Fibroblast of lung (primary cell): Measurements from ENCODE around the gene IGF1. TPM values are rescaled to one million over a fixed set of nuclear protein-coding genes. Genes with fewer than 3 reads are reported as not detected.

Experiments used
- DNase-seq, 2 donors: peaks; one replicate each; pipeline versions ENCODE4 v3.0.0 to v3.0.0-alpha.2; 2010; ENCODE audit warnings: low read depth in 2 of 2
- H2AFZ ChIP-seq: 2 replicates; pipeline ENCODE4 v1.5.1; 2012; ENCODE audit warnings: low read length, control low read depth, inconsistent platforms
- H3K27ac ChIP-seq: 2 replicates; pipeline ENCODE4 v1.5.1; 2011; ENCODE audit warnings: low read length, control low read depth; ENCODE audit not compliant: insufficient read depth
- H3K27me3 ChIP-seq: 2 replicates; pipeline ENCODE4 v1.5.1; 2011; ENCODE audit warnings: mild to moderate bottlenecking, low read length; ENCODE audit not compliant: control insufficient read depth, insufficient read depth
- H3K36me3 ChIP-seq: 2 replicates; pipeline ENCODE4 v1.5.1; 2011; ENCODE audit warnings: low read length; ENCODE audit not compliant: control insufficient read depth, insufficient read depth
- H3K4me1 ChIP-seq: 2 replicates; pipeline ENCODE4 v1.5.1; 2011; ENCODE audit warnings: low read length; ENCODE audit not compliant: control insufficient read depth, insufficient read depth; ENCODE audit errors: extremely low read depth
- H3K4me2 ChIP-seq: 2 replicates; pipeline ENCODE4 v1.5.1; 2011; ENCODE audit warnings: low read length, control low read depth; ENCODE audit not compliant: insufficient read depth; ENCODE audit errors: extremely low read depth
- H3K4me3 ChIP-seq, 4 experiments: fragments of 200-600 bp in 1 of 4; sonication (generic) in 1 of 4; replicated peaks in 1 of 4; 2 replicates each; pipeline ENCODE4 v1.5.1; 2011 to 2016; ENCODE audit warnings: low read length in 4 of 4, low read depth in 3 of 4, mild to moderate bottlenecking in 3 of 4, control low read depth in 2 of 4, inconsistent platforms in 1 of 4, mixed read lengths in 1 of 4; ENCODE audit not compliant: insufficient read depth in 1 of 4; ENCODE audit errors: control extremely low read depth in 1 of 4
- H3K79me2 ChIP-seq: 2 replicates; pipeline ENCODE4 v1.5.1; 2012; ENCODE audit warnings: mild to moderate bottlenecking, low read length, inconsistent platforms; ENCODE audit not compliant: control insufficient read depth, insufficient read depth
- H3K9ac ChIP-seq: 2 replicates; pipeline ENCODE4 v1.5.1; 2011; ENCODE audit warnings: mild to moderate bottlenecking, low read length, control low read depth; ENCODE audit not compliant: insufficient read depth
- H3K9me3 ChIP-seq: 2 replicates; pipeline ENCODE4 v1.5.1; 2012; ENCODE audit warnings: low read depth, low read length; ENCODE audit not compliant: control insufficient read depth, insufficient read depth
- H4K20me1 ChIP-seq: 2 replicates; pipeline ENCODE4 v1.5.1; 2011; ENCODE audit warnings: low read length; ENCODE audit not compliant: control insufficient read depth, insufficient read depth; ENCODE audit errors: extremely low read depth
- CTCF ChIP-seq, 2 donors: IDR thresholded peaks in 1 of 2; conservative IDR thresholded peaks in 1 of 2; 1 replicate in 1 of 2; 2 replicates in 1 of 2; pipeline ENCODE4 v1.5.1; 2011 to 2012; ENCODE audit warnings: low read length in 2 of 2, control low read depth in 1 of 2, inconsistent platforms in 1 of 2, low read depth in 1 of 2, mild to moderate bottlenecking in 1 of 2
- EZH2 ChIP-seq: IDR thresholded peaks from 2 replicates; pipeline ENCODE4 v1.5.1; 2012; ENCODE audit warnings: low read length, control low read depth, mild to moderate bottlenecking; ENCODE audit errors: missing control alignments
- polyA plus RNA-seq, 2 donors: library from polyadenylated mRNA; depleted of rRNA in 1 of 2; stranded (reverse) in 1 of 2; unstranded in 1 of 2; fragments of >200 nt; gene quantifications; 2 replicates each; pipeline ENCODE4 v1.2.1, GENCODE V29; 2011 to 2012; ENCODE audit warnings: missing spikeins in 1 of 2
- total RNA-seq: library from RNA; depleted of rRNA; stranded (reverse); fragments of >200 nt; gene quantifications from 2 replicates; pipeline ENCODE4 v1.2.1, GENCODE V29; 2014

The IGF1 gene
- total and polyA plus RNA-seq, 2 donors (not counting 1 experiment from before 2014, with no cell fraction given): 0.05 to 0.83 TPM

- no peak overlapping the region for H3K4me3 ChIP-seq
- no peak overlapping the region for H3K4me2 ChIP-seq
- H4K20me1 ChIP-seq: no peaks in the 10 kb centered on the region
- H3K36me3 ChIP-seq: no peaks in the 10 kb centered on the region
- H3K9me3 ChIP-seq: no peaks in the 10 kb centered on the region
- no peak for DNase-seq
- no peak overlapping the region for H3K27ac ChIP-seq
- no peak overlapping the region for H2AFZ ChIP-seq
- H3K27me3 ChIP-seq: no peaks in the 10 kb centered on the region
- no peak overlapping the region for H3K9ac ChIP-seq
- H3K4me1 ChIP-seq: no peaks in the 10 kb centered on the region
- no peaks in the 10 kb centered on the region for H3K79me2 ChIP-seq
- TF ChIP-seq CTCF (conservative IDR thresholded peaks at IDR 0.05 in 1 of 2, IDR thresholded peaks at IDR 0.05 in 1 of 2; ENCODE audit: low read depth in 1 of 2, low read length in 2 of 2): no peak
- no peak for TF ChIP-seq EZH2
These were observed 32.9 kb upstream of the IGF1 start for GRCh38 chr12:102513272-102513671.

GRCh38 chr12:102512523-102512922 is 32.2 kb upstream of the IGF1 start:
- H3K4me1 ChIP-seq: no peaks in the 10 kb centered on the region
- H3K4me3 ChIP-seq: no peak overlapping the region
- H4K20me1 ChIP-seq: no peaks in the 10 kb centered on the region
- no peak overlapping the region for H2AFZ ChIP-seq
- H3K27ac ChIP-seq: no peak overlapping the region
- H3K36me3 ChIP-seq: no peaks in the 10 kb centered on the region
- no peak overlapping the region for H3K9ac ChIP-seq
- H3K9me3 ChIP-seq: no peaks in the 10 kb centered on the region
- no peaks in the 10 kb centered on the region for H3K79me2 ChIP-seq
- TF ChIP-seq CTCF (conservative IDR thresholded peaks at IDR 0.05 in 1 of 2, IDR thresholded peaks at IDR 0.05 in 1 of 2; ENCODE audit: low read depth in 1 of 2, low read length in 2 of 2) (no peak), EZH2 (no peak)
- no peaks in the 10 kb centered on the region for H3K27me3 ChIP-seq
- no peak for DNase-seq
- no peak overlapping the region for H3K4me2 ChIP-seq

GRCh38 chr12:102511575-102511974 is 31.2 kb upstream of the IGF1 start:
- TF ChIP-seq EZH2: no peak
- no peak for TF ChIP-seq CTCF (conservative IDR thresholded peaks at IDR 0.05 in 1 of 2, IDR thresholded peaks at IDR 0.05 in 1 of 2; ENCODE audit: low read depth in 1 of 2, low read length in 2 of 2)
- Histone ChIP-seq H3K4me1 (no peaks in the 10 kb centered on the region), H4K20me1 (no peaks in the 10 kb centered on the region), H2AFZ (no peak overlapping the region), H3K79me2 (no peaks in the 10 kb centered on the region), H3K36me3 (no peaks in the 10 kb centered on the region), H3K4me3 (no peak overlapping the region), H3K9ac (no peak overlapping the region), H3K9me3 (no peaks in the 10 kb centered on the region), H3K27ac (no peak overlapping the region), H3K4me2 (no peak overlapping the region), H3K27me3 (no peaks in the 10 kb centered on the region)
- DNase-seq: no peak
